Pancreas (tissue), 10 donors: ENCODE results near the gene EIF4E1B. TPM values are rescaled to one million over a fixed set of nuclear protein-coding genes. Genes with fewer than 3 reads are reported as not detected.

Experiments used
- ATAC-seq, 4 donors: fragments of 200-7000 bp; cut with Tn5 transposase; one replicate each; pipeline versions ENCODE4 v1.8.0 to v1.9.1; 2020; ENCODE audit warnings: mild to moderate bottlenecking in 4 of 4, moderate library complexity in 4 of 4
- DNase-seq, 6 donors: peaks; one replicate each; pipeline ENCODE4 v3.0.0-alpha.2; 2020
- FAIRE-seq: peaks from 2 replicates; lab custom pipeline; 2012; peaks lifted over from hg19 to GRCh38; lab: Jason Lieb, UNC
- H3K27ac ChIP-seq, 4 donors: fragments of 200-600 bp; sonication (generic); 1 replicate in 3 of 4; 2 replicates in 1 of 4; pipeline versions ENCODE4 v1.5.0 to v1.8.0; 2020
- H3K27me3 ChIP-seq, 4 donors: fragments of 200-600 bp; one replicate each; pipeline ENCODE4 v1.8.0; 2021
- H3K36me3 ChIP-seq, 3 donors: fragments of 200-600 bp; sonication (generic) in 1 of 3; one replicate each; pipeline versions ENCODE4 v1.5.0 to v1.8.0; 2020 to 2021
- H3K4me1 ChIP-seq, 3 donors: fragments of 200-600 bp; one replicate each; pipeline ENCODE4 v1.8.0; 2021
- H3K4me3 ChIP-seq, 4 donors: fragments of 200-600 bp; sonication (generic) in 2 of 4; one replicate each; pipeline versions ENCODE4 v1.5.0 to v1.8.0; 2020 to 2021
- H3K9me3 ChIP-seq, 4 donors: fragments of 200-600 bp; one replicate each; pipeline ENCODE4 v1.8.0; 2021
- WGBS, 2 donors: extraction: QIAGEN DNeasy Blood & Tissue Kit; methylation state at CpG; one replicate each; pipeline ENCODE4 v1.1.7; 2013; 5-methylcytosine and 5-hydroxymethylcytosine counted together
- intact Hi-C, 3 donors: fragments of 100-400 bp; cut with DNase I; formaldehyde crosslinking; loops; one replicate each; pipeline versions ENCODE4 v1.11.1 to v1.14.2; 2022
- polyA plus RNA-seq, 2 donors: library from polyadenylated mRNA; stranded (reverse); fragments of 200-250 nt; gene quantifications; one replicate each; pipeline ENCODE4 v1.2.3, GENCODE V29; 2013
- total RNA-seq, 6 donors: library from RNA; stranded (reverse); fragmentation: NEBNext Ultra II Directional in 4 of 6; extraction: Animal tissue kit (Norgen Biotek cat#: 25700) in 4 of 6; gene quantifications; one replicate each; pipeline versions ENCODE4 v1.2.1 to v1.2.4, GENCODE V29; 2021 to 2023
- TF ChIP-seq, protein P1 (sequence below), 4 donors: fragments of 200-600 bp; sonication (generic) in 3 of 4; IDR thresholded peaks; one replicate each; pipeline versions ENCODE4 v1.5.0 to v1.8.0; 2021; ENCODE audit warnings: antibody characterized with exemption in 4 of 4
- donor health status: healthy with polysubstance abuse.
- donor health status: DM: no; HTN: no; CAD: no; lungs with moderate emphysema.
- donor health status: DM: no; HTN: no; CAD: no.
- donor health status: control.
- donor health status: control.
- donor health status: Bipolar disorder and iron deficiency.
- donor health status: DM: yes; HTN: yes; CAD: no.
- donor health status: DM: no; HTN: no; CAD: no.
- donor health status: DM: no; HTN: no; CAD: no.
- donor health status: DM: yes; HTN: yes; CAD: no.

Gene EIF4E1B
- total and polyA plus RNA-seq, 8 donors, result 0.04 to 1.5 (median 0.30) TPM; not detected in 5

DNA sequence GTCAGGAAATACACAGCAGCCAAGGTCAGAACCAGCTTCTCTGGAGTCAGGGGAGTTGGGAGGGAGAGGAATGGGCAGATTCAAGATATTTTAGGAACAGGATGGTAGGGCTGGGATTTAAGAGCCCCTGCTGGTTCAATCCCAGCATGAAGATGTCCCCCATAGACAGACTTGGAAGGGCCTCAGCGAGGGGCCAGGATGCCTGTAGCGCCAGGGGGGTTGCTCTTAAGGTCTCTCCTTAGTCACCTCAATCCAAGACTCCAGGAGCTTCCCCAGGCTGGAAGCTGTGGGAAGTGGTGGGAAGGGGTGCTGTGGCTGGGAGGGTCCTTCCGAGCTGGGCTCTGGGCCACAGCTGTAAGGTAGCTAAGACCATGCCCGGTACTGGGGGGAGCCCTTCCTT lies 8.7 kb downstream of the EIF4E1B start:
- Histone ChIP-seq H3K4me3 (no peak overlapping the region), H3K36me3 (no peaks in the 10 kb centered on the region), H3K9me3 (no peaks in the 10 kb centered on the region), H3K27me3 (no peaks in the 10 kb centered on the region), H3K4me1 (no peaks in the 10 kb centered on the region), H3K27ac (no peak overlapping the region)
- DNase-seq (no peak), FAIRE-seq (no peak), ATAC-seq (no peak)
- TF ChIP-seq, protein P1, sequence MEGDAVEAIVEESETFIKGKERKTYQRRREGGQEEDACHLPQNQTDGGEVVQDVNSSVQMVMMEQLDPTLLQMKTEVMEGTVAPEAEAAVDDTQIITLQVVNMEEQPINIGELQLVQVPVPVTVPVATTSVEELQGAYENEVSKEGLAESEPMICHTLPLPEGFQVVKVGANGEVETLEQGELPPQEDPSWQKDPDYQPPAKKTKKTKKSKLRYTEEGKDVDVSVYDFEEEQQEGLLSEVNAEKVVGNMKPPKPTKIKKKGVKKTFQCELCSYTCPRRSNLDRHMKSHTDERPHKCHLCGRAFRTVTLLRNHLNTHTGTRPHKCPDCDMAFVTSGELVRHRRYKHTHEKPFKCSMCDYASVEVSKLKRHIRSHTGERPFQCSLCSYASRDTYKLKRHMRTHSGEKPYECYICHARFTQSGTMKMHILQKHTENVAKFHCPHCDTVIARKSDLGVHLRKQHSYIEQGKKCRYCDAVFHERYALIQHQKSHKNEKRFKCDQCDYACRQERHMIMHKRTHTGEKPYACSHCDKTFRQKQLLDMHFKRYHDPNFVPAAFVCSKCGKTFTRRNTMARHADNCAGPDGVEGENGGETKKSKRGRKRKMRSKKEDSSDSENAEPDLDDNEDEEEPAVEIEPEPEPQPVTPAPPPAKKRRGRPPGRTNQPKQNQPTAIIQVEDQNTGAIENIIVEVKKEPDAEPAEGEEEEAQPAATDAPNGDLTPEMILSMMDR (IDR thresholded peaks at IDR 0.05), result no peak
- intact Hi-C loops, result no loop called here
- WGBS, 2 donors, result 40 to 42% methylated on average over 4 of the region's 4 CpGs

DNA sequence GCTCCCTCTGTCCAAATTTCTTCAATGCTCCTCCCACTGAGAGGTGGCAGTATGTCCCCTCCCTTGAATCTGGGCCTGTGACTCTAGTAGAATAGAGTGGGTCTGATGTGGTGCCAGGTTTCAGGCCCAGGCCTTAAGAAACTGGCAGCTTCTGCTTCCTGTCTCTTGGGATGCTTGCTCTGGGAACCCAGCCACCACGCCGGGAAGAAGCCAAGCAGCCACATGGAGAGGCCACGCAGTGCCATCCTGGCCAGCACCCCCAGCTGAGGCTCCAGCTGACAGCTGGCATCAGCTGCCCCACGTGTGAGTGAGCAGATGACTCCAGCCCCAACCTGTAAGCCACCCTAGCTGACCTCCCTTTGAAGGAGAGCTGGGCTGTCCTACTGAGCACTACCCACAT lies 9.5 kb downstream of the EIF4E1B start:
- WGBS, 2 donors, result 59 to 70% methylated on average over 4 of the region's 4 CpGs
- peak in 3 of 4 donors; percentile 40 to 71 (median 56) for ATAC-seq

DNA sequence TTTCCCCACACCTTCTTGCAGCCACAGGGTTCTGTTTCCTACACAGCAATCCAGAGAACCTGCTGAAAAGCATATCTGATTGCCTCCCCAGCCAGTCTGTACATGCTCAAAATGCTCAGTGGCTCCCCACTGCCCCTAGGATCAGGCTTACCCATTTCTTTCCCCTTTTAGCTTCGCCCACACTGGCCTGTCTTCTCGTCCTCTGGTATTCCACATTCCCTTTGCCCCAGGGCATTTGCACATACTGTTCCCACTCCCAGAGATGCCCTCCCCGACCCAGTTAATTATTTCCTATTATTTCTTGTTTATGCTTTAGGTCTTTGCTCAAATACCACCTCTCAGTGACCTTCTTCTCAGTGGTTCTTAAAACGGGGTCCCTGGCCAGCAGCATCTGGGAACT lies 10.1 kb downstream of the EIF4E1B start:
- ATAC-seq (no peak), FAIRE-seq (no peak), DNase-seq (no peak)
- Histone ChIP-seq H3K4me3 (no peak overlapping the region), H3K9me3 (no peaks in the 10 kb centered on the region), H3K36me3 (no peaks in the 10 kb centered on the region), H3K27ac (no peak overlapping the region), H3K4me1 (no peaks in the 10 kb centered on the region), H3K27me3 (no peaks in the 10 kb centered on the region)
- intact Hi-C loops, result no loop called here
- 63 to 64% methylated on average over 4 of the region's 4 CpGs for WGBS, 2 donors
- TF ChIP-seq, protein P1 (IDR thresholded peaks at IDR 0.05), result no peak

More for the DNA sequence above, 9.5 kb downstream of the EIF4E1B start:
- DNase-seq (peak in 1 of 6 donors; percentile 56), FAIRE-seq (no peak)
- H3K9me3 ChIP-seq, result no peaks in the 10 kb centered on the region
- H3K36me3 ChIP-seq, result no peaks in the 10 kb centered on the region
- intact Hi-C loops, result no loop called here
- no peak overlapping the region for H3K4me3 ChIP-seq
- H3K4me1 ChIP-seq, result no peaks in the 10 kb centered on the region
- H3K27me3 ChIP-seq, result no peaks in the 10 kb centered on the region
- TF ChIP-seq, protein P1 (IDR thresholded peaks at IDR 0.05), result no peak
- H3K27ac ChIP-seq, result no peak overlapping the region

DNA sequence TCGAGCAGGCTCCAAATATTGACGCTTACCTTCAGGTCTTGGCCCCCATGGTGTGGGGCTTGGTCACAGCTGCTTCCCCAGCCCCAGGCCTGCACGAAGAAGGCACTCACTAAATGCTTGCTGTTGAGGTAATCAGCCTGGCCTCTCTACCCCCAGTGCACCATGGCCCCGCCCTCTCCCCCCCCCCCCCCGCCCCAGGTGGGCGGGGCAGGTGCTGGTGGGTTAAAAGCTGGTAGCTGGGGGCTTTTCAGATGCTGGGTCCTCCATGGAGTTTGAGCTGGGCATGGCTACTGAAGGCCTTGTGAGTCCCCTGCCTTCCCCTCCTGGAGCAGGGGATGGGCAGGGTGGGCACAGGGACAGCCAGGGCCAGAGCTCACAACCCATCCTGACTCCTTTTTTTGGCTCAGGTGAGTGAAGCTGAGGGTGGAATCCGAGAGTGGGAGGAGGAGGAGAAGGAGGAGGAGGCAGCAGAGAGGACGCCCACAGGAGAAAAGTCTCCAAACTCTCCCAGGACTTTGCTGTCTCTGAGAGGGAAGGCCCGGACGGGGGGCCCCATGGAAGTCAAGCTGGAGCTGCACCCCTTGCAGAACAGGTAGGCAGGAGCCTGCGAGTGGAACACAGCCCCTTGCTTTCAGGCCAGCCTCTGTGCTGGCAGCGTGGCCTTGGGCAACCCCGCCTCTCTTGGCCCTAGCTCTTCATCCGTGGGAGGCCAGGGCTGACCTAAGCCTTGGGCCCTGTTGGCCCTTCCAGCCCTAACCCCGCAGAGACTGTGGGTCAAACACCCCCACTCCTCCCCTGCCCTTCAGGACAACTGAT lies 12.4 kb downstream of the EIF4E1B start:
- Histone ChIP-seq H3K27me3 (no peaks in the 10 kb centered on the region), H3K27ac (no peak overlapping the region), H3K36me3 (no peaks in the 10 kb centered on the region), H3K4me3 (no peak overlapping the region), H3K4me1 (peaks cover 0 to 3% (median 0%) of the 10 kb centered on the region in 3 donors), H3K9me3 (no peaks in the 10 kb centered on the region)
- FAIRE-seq (no peak), DNase-seq (peak in 2 of 6 donors; percentile 23 to 78), ATAC-seq (no peak)
- WGBS, 2 donors, result 33 to 38% methylated on average over 12 to 14 of the region's 15 CpGs
- intact Hi-C loops, result no loop called here
- TF ChIP-seq, protein P1 (IDR thresholded peaks at IDR 0.05), result no peak
